ENCODE results near the gene VDAC1. TPM values are rescaled to one million over a fixed set of nuclear protein-coding genes. Genes with fewer than 3 reads are reported as not detected.

The VDAC1 gene
- total RNA-seq, 2 experiments from 2014 or later = 216 to 218 TPM

DNA sequence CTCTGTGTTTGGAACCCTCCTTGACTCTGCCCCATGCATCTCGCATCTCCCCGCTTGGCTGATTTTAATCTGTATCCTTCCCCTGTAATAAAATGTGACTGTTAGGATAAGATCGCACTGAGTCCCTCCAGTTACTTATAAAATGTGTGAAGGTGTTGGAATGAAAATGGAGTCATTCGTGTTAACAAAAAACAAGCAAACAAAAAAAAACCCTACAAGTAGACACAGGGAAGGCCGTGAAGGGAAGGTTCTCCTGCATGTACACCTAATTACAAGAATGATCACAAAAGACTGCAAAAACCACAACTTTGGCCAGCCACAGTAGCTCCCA lies 14.2 kb upstream of the VDAC1 start:
- H3K4me1 Mint-ChIP-seq = no peaks in the 10 kb centered on the region
- ChIA-PET CTCF (interaction anchor here (1.4 to 2.6 kb wide), 2 partner anchors 21 to 121 kb away, joined by 4 to 12 read pairs; no protein-coding TSS in a partner anchor), POLR2A (no interaction called here)
- H3K4me3 Mint-ChIP-seq = no peak overlapping the region
- no peaks in the 10 kb centered on the region for H3K9me3 Mint-ChIP-seq
- H3K27ac Mint-ChIP-seq = no peak overlapping the region
- peaks cover 8% of the 10 kb centered on the region for H3K27me3 Mint-ChIP-seq
- no peak for DNase-seq
- H3K36me3 Mint-ChIP-seq (ENCODE audit: low read depth) = no peaks in the 10 kb centered on the region

DNA sequence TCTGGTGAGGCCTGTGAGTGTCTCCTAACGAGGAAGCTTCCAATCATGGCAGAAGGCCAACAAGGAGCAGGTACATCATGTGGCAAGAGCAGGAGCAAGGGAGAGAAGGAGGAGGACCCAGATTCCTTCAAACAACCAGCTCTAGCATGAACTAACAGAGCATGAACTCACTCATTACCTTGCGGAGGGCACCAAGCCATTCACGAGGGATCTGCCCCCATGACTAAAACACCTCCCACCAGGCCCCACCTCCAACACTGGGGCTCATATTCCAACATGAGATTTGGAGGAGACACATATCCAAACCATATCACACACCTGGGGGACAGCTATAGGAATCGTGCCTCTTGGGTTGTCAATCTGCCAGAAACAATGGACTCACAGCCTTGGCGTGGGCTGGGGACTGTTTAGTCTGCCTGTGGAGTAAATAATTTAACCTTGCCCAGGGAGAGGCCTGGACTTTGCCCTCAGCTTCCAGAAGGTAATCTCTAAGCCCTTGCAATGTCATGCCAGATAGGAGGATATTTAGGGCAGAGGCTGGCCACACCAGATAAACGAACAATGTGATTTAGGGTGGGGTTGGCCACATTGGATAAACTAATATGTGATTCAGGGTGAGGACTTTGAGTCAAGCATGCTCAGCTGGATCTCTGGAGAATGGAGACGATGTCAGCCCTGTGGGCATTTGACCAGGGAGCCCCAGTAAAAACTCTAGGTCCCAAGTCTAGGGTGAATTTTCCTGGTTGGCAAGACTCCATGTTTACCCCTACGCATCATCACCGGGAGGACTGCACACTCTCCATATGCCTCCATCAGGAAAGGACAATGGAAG lies 13.6 kb upstream of the VDAC1 start:
- peaks cover 9% of the 10 kb centered on the region for H3K27me3 Mint-ChIP-seq
- CTCF ChIA-PET = interaction anchor here (1.4 to 2.6 kb wide), 3 partner anchors 21 to 122 kb away, joined by 3 to 12 read pairs (median 4); no protein-coding TSS in a partner anchor

DNA sequence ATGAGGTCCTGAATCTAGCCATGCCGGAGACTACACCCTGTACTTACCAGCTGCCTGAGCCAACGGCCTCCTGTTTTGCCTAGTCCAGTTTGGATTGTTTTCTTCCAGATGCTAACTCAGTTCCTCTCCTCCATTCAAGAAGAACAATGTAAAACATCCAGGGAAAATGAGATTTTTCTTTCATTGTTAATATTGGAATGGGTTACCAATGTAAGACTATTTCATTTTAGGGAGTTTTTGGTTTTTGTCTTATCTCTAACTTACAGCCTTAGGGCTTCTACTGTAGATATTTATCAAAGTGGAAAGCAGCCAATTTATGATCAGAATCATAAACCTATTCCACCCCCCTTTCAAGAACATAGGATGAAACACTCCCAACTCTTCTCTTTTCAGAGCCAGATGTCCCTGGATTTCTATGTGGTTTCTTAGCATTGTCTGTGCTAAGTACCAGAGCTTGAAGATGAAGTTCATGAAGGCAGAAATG lies 3.5 kb upstream of the VDAC1 start:
- ChIA-PET POLR2A (interaction anchor here (1.1 kb wide), 1 partner anchor 16 kb away, joined by 3 read pairs; no protein-coding TSS in a partner anchor), CTCF (interaction anchor here (1.3 kb wide), 1 partner anchor 31 kb away, joined by 4 read pairs; no protein-coding TSS in a partner anchor)
- Mint-ChIP-seq H3K36me3 (ENCODE audit: low read depth) (peaks cover 5% of the 10 kb centered on the region), H3K27me3 (peaks cover 18% of the 10 kb centered on the region), H3K9me3 (no peaks in the 10 kb centered on the region), H3K4me3 (no peak overlapping the region), H3K4me1 (peaks cover 13% of the 10 kb centered on the region), H3K27ac (no peak overlapping the region)
- no peak for DNase-seq

More for the DNA sequence above, 13.6 kb upstream of the VDAC1 start:
- H3K27ac Mint-ChIP-seq = no peak overlapping the region
- POLR2A ChIA-PET = no interaction called here
- no peak for DNase-seq
- no peak overlapping the region for H3K4me3 Mint-ChIP-seq
- H3K4me1 Mint-ChIP-seq = no peaks in the 10 kb centered on the region
- H3K9me3 Mint-ChIP-seq = no peaks in the 10 kb centered on the region
- H3K36me3 Mint-ChIP-seq (ENCODE audit: low read depth) = no peaks in the 10 kb centered on the region

DNA sequence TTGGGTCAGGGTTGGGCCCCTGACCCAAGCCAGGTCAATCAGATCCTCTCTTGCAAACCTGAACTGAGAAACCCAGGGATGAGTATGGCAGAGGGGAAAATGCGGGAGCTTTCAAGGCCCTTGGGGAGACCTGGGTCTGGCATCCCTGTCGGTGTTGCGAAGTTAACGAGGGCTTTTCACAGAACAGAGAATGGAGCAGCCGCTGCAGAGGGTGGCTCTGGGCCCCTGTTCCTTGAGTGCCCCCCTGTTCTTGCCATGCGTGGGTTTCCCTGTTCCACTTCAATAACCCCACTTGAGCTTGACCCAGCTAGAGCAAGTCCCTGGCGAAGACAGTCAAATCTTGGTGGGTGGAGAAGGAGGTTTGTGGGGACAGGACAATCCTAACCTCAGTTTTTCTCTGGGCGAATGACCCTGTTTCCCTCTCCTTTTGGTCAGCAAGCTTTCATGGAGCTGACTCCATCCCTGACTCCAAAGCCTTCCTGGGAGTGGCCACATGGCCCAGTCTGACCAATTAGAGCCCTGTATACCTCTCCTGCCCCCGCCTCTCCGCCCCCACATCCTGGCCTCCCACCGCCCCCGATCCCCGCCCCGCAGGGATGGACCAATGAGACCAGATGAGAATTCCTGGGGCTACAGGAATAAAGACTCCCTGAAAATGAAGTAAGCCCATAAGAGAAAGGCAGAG lies 2.9 kb upstream of the VDAC1 start:
- Mint-ChIP-seq H3K4me1 (peaks cover 19% of the 10 kb centered on the region), H3K4me3 (no peak overlapping the region), H3K27me3 (peaks cover 13% of the 10 kb centered on the region), H3K36me3 (ENCODE audit: low read depth) (peaks cover 5% of the 10 kb centered on the region), H3K27ac (no peak overlapping the region), H3K9me3 (no peaks in the 10 kb centered on the region)
- DNase-seq = no peak
- CTCF ChIA-PET = interaction anchor here (1.0 to 3.0 kb wide), 3 partner anchors 12 to 133 kb away, joined by 4 to 11 read pairs (median 4); no protein-coding TSS in a partner anchor
- POLR2A ChIA-PET = interaction anchor here (0.7 to 1.1 kb wide), 2 partner anchors 11 to 15 kb away, joined by 3 read pairs; no protein-coding TSS in a partner anchor

DNA sequence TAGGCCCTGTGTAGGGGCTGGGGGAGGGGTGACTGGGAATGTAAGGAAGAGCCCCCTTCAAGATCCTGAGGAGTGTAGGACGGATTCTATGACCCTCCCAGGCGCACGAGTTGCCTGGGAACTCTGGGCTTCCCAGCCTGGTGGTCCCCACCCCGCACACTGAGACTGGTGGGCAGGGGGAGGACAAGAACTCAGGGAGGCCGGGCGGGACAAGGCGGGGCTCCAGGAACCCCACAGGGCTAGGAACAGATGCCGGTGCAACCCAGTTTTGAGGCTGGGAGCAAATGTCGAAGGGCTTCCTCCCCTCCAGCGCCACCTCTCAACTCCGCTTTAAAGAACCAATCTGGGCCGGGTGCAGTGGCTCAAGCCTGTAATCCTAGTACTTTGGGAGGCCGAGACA lies 1.3 kb upstream of the VDAC1 start:
- peak overlapping the region; percentile 83 for H3K27ac Mint-ChIP-seq
- H3K36me3 Mint-ChIP-seq (ENCODE audit: low read depth) = peaks cover 14% of the 10 kb centered on the region
- no peak for DNase-seq
- peak overlapping the region; percentile 88 for H3K4me3 Mint-ChIP-seq
- H3K4me1 Mint-ChIP-seq = peaks cover 31% of the 10 kb centered on the region
- no peaks in the 10 kb centered on the region for H3K9me3 Mint-ChIP-seq
- POLR2A ChIA-PET = interaction anchor here (0.8 to 1.1 kb wide), 2 partner anchors 9 to 34 kb away, joined by 3 to 4 read pairs; no protein-coding TSS in a partner anchor
- CTCF ChIA-PET = interaction anchor here (0.6 to 3.9 kb wide), 4 partner anchors 10 to 408 kb away, joined by 3 to 18 read pairs (median 7); no protein-coding TSS in a partner anchor
- H3K27me3 Mint-ChIP-seq = peaks cover 3% of the 10 kb centered on the region

DNA sequence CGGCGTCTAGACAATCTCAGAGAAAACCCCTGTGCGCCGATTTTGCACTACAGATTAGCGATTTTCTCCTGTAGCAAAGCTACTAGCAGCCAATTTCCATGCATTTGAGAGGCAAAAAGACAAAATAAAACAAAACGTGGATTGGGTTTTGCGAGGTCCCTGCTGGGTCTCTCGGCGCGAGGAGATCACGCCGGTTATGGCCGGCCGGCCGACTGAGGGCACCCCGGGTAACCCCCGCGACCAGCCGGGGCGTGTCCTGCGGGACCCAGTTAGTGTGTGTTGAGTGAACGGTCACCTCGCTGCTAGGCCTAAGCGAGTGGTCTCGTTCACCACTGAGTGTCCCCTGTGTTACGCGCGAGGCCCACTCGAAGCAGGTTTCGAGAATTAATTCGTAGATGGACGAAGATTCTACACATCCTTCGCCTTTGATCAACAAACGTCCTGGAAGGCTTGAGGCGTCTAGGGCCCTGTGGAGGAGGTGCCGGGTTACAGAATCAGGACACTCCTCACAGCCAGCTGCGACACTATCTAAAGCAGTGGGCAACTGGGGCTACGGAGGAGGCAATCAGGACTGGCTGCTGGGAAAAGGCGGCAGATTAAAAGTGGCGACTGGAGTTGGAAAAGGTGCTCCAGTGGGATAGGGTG lies 764 bp upstream of the VDAC1 start:
- H3K27ac Mint-ChIP-seq = peak overlapping the region; percentile 83
- DNase-seq = no peak

DNA sequence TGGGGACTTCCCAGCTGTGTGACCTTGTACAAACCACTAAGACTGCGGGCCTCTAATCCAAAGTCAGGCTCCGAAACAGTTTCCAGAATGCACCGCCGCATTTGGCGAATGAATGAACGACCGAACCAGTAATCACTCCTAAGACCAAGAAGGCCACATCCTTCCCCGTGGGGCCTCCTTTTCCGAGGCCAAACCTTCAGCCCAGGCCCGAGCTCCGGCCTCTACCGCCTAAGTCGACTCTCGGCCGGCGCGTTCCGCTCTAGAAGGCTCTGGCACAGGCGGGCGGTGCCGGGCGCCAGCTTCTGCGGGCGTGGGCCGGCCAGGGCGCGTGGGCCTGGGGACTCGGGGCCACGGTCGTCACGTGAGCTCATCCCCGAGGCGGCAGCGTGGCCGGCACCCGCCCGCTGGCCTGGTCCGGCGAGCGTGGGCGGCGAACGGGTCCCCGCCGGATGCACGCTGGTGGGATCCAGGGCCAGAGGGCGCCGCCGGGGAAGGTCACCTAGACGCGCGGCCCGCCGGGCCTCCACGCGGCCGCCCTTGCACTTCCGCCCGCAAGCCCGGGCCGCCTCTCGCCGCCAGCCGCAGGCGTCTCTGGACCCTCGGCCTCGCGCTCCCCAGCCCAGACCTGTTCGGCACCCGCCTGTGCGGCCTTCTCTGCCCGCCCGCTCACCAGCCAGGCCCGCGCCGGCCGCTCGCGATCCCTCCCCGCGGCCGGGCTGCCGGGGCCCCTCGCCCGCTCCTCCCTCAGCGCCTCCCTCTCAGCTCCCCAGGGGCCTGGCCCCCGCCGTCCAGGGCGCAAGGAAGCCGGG lies 754 bp downstream of the VDAC1 start:
- ChIA-PET POLR2A (interaction anchor here (0.6 to 3.0 kb wide), 20 partner anchors 11 to 952 kb away, joined by 3 to 24 read pairs (median 4); partner anchors contain the start of genes HSPA4, PPP2CA, SEC24A and SKP1), CTCF (interaction anchor here (0.7 to 3.9 kb wide), 5 partner anchors 8 to 136 kb away, joined by 3 to 18 read pairs (median 6); no protein-coding TSS in a partner anchor)
- Mint-ChIP-seq H3K36me3 (ENCODE audit: low read depth) (peaks cover 18% of the 10 kb centered on the region), H3K27ac (peak overlapping the region; percentile 90), H3K4me3 (peak overlapping the region; percentile 86), H3K27me3 (no peaks in the 10 kb centered on the region), H3K4me1 (peaks cover 48% of the 10 kb centered on the region), H3K9me3 (no peaks in the 10 kb centered on the region)
- DNase-seq = peak; percentile 51

More for the DNA sequence above, 764 bp upstream of the VDAC1 start:
- CTCF ChIA-PET = interaction anchor here (0.6 to 3.9 kb wide), 9 partner anchors 9 to 783 kb away, joined by 3 to 18 read pairs (median 4); no protein-coding TSS in a partner anchor
- peaks cover 18% of the 10 kb centered on the region for H3K36me3 Mint-ChIP-seq (ENCODE audit: low read depth)
- POLR2A ChIA-PET = interaction anchor here (0.6 to 3.0 kb wide), 17 partner anchors 9 to 1042 kb away, joined by 3 to 24 read pairs (median 3); partner anchors contain the start of genes AFF4, HSPA4, PPP2CA and SKP1
- peak overlapping the region; percentile 88 for H3K4me3 Mint-ChIP-seq
- H3K9me3 Mint-ChIP-seq = no peaks in the 10 kb centered on the region
- H3K4me1 Mint-ChIP-seq = peaks cover 36% of the 10 kb centered on the region
- no peaks in the 10 kb centered on the region for H3K27me3 Mint-ChIP-seq

DNA sequence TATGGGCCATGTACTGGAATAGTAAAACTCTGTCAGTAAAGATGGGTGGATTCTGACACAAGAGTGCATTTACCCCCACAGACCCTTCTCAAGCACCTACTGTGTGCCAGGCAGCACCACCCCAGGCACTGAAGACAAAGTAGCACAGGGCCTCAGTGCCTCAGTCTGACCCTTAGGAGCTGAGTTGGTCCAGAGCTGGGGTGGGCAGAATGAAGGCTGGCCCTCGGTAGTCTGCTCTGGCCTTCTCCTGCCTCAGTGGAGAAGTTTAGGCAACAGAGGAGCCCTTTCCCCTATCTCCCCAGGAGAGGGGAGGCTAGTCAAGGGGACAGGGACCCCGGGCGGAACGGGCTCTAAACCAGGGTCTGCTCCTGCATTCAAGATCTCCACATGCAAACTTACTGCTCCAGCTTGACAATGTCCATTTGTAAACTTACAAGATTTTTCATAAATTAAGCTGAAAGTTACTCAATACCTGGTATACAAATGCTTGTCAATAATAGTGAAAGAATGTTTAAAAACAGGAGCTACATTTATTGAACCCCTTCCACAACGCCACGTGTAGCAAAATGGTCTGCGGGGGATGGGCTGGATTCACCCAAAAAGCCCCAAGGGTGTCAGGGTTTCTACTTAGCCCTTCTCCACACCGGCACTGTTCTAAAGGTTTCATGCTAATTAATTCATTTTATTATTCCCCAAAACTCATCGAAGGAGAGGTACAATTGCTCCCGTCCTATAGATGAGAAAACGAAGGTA lies 1.5 kb downstream of the VDAC1 start:
- Mint-ChIP-seq H3K4me1 (peaks cover 51% of the 10 kb centered on the region), H3K36me3 (ENCODE audit: low read depth) (peaks cover 18% of the 10 kb centered on the region), H3K4me3 (peak overlapping the region; percentile 86), H3K27ac (peak overlapping the region; percentile 90), H3K27me3 (no peaks in the 10 kb centered on the region), H3K9me3 (no peaks in the 10 kb centered on the region)
- ChIA-PET CTCF (interaction anchor here (0.7 to 3.9 kb wide), 2 partner anchors 36 to 137 kb away, joined by 3 to 18 read pairs; no protein-coding TSS in a partner anchor), POLR2A (interaction anchor here (1.0 to 3.0 kb wide), 15 partner anchors 10 to 646 kb away, joined by 3 to 24 read pairs (median 6); partner anchors contain the start of genes PPP2CA, SEC24A, SKP1 and UBE2B)
- peak; percentile 25 for DNase-seq

DNA sequence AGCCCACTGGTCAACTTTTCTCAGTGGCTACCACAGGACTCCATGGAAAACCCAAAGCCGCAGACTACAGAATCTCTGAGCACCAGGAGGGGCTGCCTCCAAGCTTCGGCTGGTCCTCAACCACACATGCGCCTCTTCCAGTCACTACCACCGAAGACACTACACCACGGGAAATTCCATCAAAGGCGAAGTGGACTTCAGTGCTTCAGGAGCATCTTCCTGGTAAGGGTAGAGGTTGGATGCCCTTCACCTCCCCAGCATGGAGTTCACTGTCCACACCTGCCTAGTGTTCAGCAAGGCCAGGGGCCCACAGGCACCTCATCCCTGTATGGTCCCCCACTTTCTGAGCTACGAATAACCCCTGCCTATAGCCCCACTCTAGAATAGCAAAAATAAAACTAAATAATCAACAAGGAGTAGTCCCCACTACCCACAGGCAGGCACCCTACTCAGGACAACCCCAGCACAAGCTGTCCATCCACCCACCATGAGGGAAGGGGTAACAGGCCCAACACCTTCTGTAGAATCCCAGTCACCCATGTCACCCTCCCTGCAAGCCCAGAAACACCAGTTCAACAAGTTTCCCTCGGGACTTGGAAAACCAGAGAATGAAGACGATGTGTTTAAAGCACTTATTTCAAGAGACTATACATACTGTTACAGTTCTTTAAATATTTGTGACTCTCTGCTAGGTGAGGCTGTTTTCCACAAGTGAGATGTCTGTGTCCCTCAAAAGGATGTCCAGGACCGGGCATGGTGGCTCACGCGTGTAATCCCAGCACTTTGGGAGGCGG lies 2.6 kb downstream of the VDAC1 start:
- ChIA-PET POLR2A (interaction anchor here (0.8 to 1.5 kb wide), 2 partner anchors 10 to 25 kb away, joined by 4 to 6 read pairs; no protein-coding TSS in a partner anchor), CTCF (interaction anchor here (0.8 kb wide), 1 partner anchor 37 kb away, joined by 3 read pairs; no protein-coding TSS in a partner anchor)
- Mint-ChIP-seq H3K36me3 (ENCODE audit: low read depth) (peaks cover 18% of the 10 kb centered on the region), H3K4me3 (peak overlapping the region; percentile 86), H3K27ac (peak overlapping the region; percentile 14), H3K27me3 (no peaks in the 10 kb centered on the region), H3K9me3 (no peaks in the 10 kb centered on the region), H3K4me1 (peaks cover 52% of the 10 kb centered on the region)
- no peak for DNase-seq

DNA sequence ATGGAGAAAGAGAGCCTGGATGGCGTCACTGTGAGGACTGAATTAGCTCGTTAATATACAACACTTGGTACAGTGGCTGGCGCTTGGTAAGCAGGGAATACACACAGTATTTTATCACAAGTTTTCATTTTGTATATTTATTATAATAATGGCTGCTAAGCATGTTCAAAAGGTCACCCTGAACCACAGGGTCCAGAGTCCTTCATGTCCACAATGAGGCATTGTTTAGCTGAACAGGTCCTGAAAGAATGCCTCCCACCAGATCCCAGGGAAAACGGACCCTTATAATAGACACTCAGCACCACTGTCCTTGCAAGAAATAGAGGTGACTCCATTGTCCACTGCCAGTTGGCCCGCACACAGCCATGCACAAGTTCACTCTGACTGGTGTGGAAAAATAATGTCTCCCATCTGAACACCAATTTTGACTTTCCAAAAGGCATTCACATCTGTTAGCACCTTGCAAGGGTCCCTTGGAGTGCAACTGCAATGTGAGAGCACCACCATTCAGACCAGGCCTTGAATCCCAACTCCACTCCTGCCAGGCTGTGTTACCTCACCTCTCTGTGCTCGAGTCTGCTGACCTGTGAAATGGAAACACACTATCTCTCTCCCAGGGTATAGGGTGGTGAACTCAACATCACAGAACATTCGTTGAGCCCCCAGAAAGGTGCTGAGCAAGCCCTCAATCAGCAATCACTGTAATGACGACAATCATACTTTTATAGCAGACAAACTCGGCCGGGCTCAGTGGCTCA lies 3.9 kb downstream of the VDAC1 start:
- POLR2A ChIA-PET = no interaction called here
- peaks cover 57% of the 10 kb centered on the region for H3K4me1 Mint-ChIP-seq

More for the DNA sequence above, 3.9 kb downstream of the VDAC1 start:
- no peaks in the 10 kb centered on the region for H3K9me3 Mint-ChIP-seq
- CTCF ChIA-PET = interaction anchor here (1.3 kb wide), 1 partner anchor 21 kb away, joined by 4 read pairs; no protein-coding TSS in a partner anchor
- H3K27me3 Mint-ChIP-seq = no peaks in the 10 kb centered on the region
- no peak overlapping the region for H3K4me3 Mint-ChIP-seq
- no peak for DNase-seq
- H3K36me3 Mint-ChIP-seq (ENCODE audit: low read depth) = peaks cover 18% of the 10 kb centered on the region
- no peak overlapping the region for H3K27ac Mint-ChIP-seq

All from activated CD4-positive, alpha-beta memory T cell treated with anti-CD3 and anti-CD28 coated beads, Interleukin-2, amount 10 ng/mL, durations not matched to agents 7 days and 5 days (primary cell).